Hematopoietic multipotent progenitor cell treated with erythropoietin and hydrocortisone succinate and interleukin-3 and kit ligand, for 8 days (in vitro differentiated cells): ENCODE measurements around the gene GPD2.

Source experiments
- DNase-seq: peaks from one replicate; pipeline ENCODE4 v3.0.0-alpha.2; 2015

GPD2 gene

GRCh38 chr2:156435718-156436496 is at the start of gene GPD2:
Gene GPD2, plus strand, starts transcription at chr2:156436379. Its CDS starts 39,727 bp downstream, at chr2:156476106.
- peak; percentile 76 for DNase-seq

GRCh38 chr2:156394033-156394741 is 42.0 kb upstream of the GPD2 start:
- no peak for DNase-seq

GRCh38 chr2:156396126-156396525 is 40.1 kb upstream of the GPD2 start:
- no peak for DNase-seq

- DNase-seq: no peak
Measured at GRCh38 chr2:156397229-156397628, 39.0 kb upstream of the GPD2 start.

- no peak for DNase-seq
Measured at GRCh38 chr2:156398176-156398575, 38.0 kb upstream of the GPD2 start.

GRCh38 chr2:156399224-156399949 is 36.8 kb upstream of the GPD2 start:
- peak; percentile 4 for DNase-seq

- no peak for DNase-seq
Measured at GRCh38 chr2:156399950-156400705, 36.1 kb upstream of the GPD2 start.

- peak; percentile 85 for DNase-seq
Measured at GRCh38 chr2:156400706-156401678, 35.2 kb upstream of the GPD2 start.

GRCh38 chr2:156401861-156402260 is 34.3 kb upstream of the GPD2 start:
- DNase-seq: no peak

GRCh38 chr2:156405586-156405985 is 30.6 kb upstream of the GPD2 start:
- peak; percentile 21 for DNase-seq

GRCh38 chr2:156411835-156412234 is 24.3 kb upstream of the GPD2 start:
- DNase-seq: no peak

- DNase-seq: no peak
Measured at GRCh38 chr2:156421851-156422250, 14.3 kb upstream of the GPD2 start.

GRCh38 chr2:156423674-156424282 is 12.4 kb upstream of the GPD2 start:
- DNase-seq: no peak

GRCh38 chr2:156427074-156427473 is 9.1 kb upstream of the GPD2 start:
- DNase-seq: no peak

GRCh38 chr2:156429211-156429610 is 7.0 kb upstream of the GPD2 start:
- DNase-seq: no peak

GRCh38 chr2:156430236-156430979 is 5.8 kb upstream of the GPD2 start:
- DNase-seq: no peak

GRCh38 chr2:156430980-156431358 is 5.2 kb upstream of the GPD2 start:
- DNase-seq: peak; percentile 47

- no peak for DNase-seq
Measured at GRCh38 chr2:156434461-156435291, 1.5 kb upstream of the GPD2 start.

- no peak for DNase-seq
Measured at GRCh38 chr2:156435396-156435717, 822 bp upstream of the GPD2 start.
